Measurements from ENCODE around the gene CIART. TPM values are rescaled to one million over a fixed set of nuclear protein-coding genes. Genes with fewer than 3 reads are reported as not detected.
A peak's percentile ranks its signal among the peaks of the same experiment; 100 is the strongest.

The CIART gene
- total RNA-seq, 2 donors from 2014 or later = 0.66 to 1.3 TPM

GRCh38 chr1:150268705-150269403, 13.5 kb upstream of the CIART start, which contains the start of gene APH1A:
Gene APH1A, minus strand, starts transcription at chr1:150269016. Its CDS starts 206 bp downstream, at chr1:150268810.
- DNase-seq (peak; percentile 94 to 97 (median 96)), ATAC-seq (peak; percentile 99)
- Histone ChIP-seq H3K27ac (peak within 1 kb of the TSS; percentile 70 to 93 (median 88)), H3K4me1 (peaks cover 12% of the 10 kb centered on the region), H3K9me3 (no peaks in the 10 kb centered on the region), H3K27me3 (no peaks in the 10 kb centered on the region), H3K4me3 (peak within 1 kb of the TSS; percentile 92 to 98), H3K36me3 (replicated peaks in 1 of 2; ENCODE audit: insufficient read depth in 1 of 2, low read depth in 2 of 2) (peaks cover 0 to 10% of the 10 kb centered on the region in 2 donors)
- intact Hi-C loops (cut with DNase I) = no loop called here
- WGBS, 2 donors = 0 to 1% methylated on average over 26 to 43 of the region's 49 CpGs
- TF ChIP-seq POLR2A (IDR thresholded peaks at IDR 0.05) (peak; percentile 19 to 76 (median 63)), CTCF (IDR thresholded peaks at IDR 0.05) (no peak)

- ATAC-seq (no peak), DNase-seq (no peak)
- WGBS, 2 donors = 31 to 43% methylated on average over 10 of the region's 10 CpGs
- TF ChIP-seq CTCF (IDR thresholded peaks at IDR 0.05) = no peak
- no peak for TF ChIP-seq POLR2A (IDR thresholded peaks at IDR 0.05)
- peaks cover 12% of the 10 kb centered on the region for H3K4me1 ChIP-seq
- H3K27ac ChIP-seq = peak overlapping the region in 3 of 4 donors; percentile 87 to 93 (median 90)
- H3K36me3 ChIP-seq (replicated peaks in 1 of 2; ENCODE audit: insufficient read depth in 1 of 2, low read depth in 2 of 2) = peaks cover 0 to 9% of the 10 kb centered on the region in 2 donors
- no peaks in the 10 kb centered on the region for H3K9me3 ChIP-seq
- no peak overlapping the region for H3K4me3 ChIP-seq
- H3K27me3 ChIP-seq = no peaks in the 10 kb centered on the region
- intact Hi-C loops (cut with DNase I) = no loop called here
Observed at GRCh38 chr1:150269451-150269850, 12.9 kb upstream of the CIART start.

- no peak overlapping the region for H3K27ac ChIP-seq
Observed at GRCh38 chr1:150271291-150271959, 10.9 kb upstream of the CIART start.

GRCh38 chr1:150273311-150273710, 9.0 kb upstream of the CIART start:
- Histone ChIP-seq H3K9me3 (no peaks in the 10 kb centered on the region), H3K4me3 (no peak overlapping the region), H3K27me3 (no peaks in the 10 kb centered on the region), H3K27ac (no peak overlapping the region), H3K36me3 (replicated peaks in 1 of 2; ENCODE audit: insufficient read depth in 1 of 2, low read depth in 2 of 2) (no peaks in the 10 kb centered on the region), H3K4me1 (no peaks in the 10 kb centered on the region)
- DNase-seq = no peak
- WGBS, 2 donors = 64 to 68% methylated on average over 1 of the region's 1 CpG
- no peak for ATAC-seq
- intact Hi-C loops (cut with DNase I) = no loop called here
- TF ChIP-seq POLR2A (IDR thresholded peaks at IDR 0.05) (no peak), CTCF (IDR thresholded peaks at IDR 0.05) (no peak)

More at GRCh38 chr1:150271291-150271959, 10.9 kb upstream of the CIART start:
- Histone ChIP-seq H3K9me3 (no peaks in the 10 kb centered on the region), H3K4me3 (no peak overlapping the region), H3K36me3 (replicated peaks in 1 of 2; ENCODE audit: insufficient read depth in 1 of 2, low read depth in 2 of 2) (peaks cover 0 to 3% of the 10 kb centered on the region in 2 donors), H3K4me1 (peaks cover 12% of the 10 kb centered on the region), H3K27me3 (no peaks in the 10 kb centered on the region)
- DNase-seq (no peak), ATAC-seq (no peak)
- TF ChIP-seq CTCF (IDR thresholded peaks at IDR 0.05) = no peak
- no peak for TF ChIP-seq POLR2A (IDR thresholded peaks at IDR 0.05)
- whole genome bisulfite sequencing, 2 donors = 70 to 81% methylated on average over 7 of the region's 7 CpGs
- intact Hi-C loops (cut with DNase I) = no loop called here
